Activated naive CD4-positive, alpha-beta T cell treated with anti-CD3 and anti-CD28 coated beads for 36 hours (primary cell): ENCODE results near the gene DCLRE1C. TPM values are rescaled to one million over a fixed set of nuclear protein-coding genes. Genes with fewer than 3 reads are reported as not detected.
"Not testable (repeated sequence)": the region's sequence is repeated elsewhere in the genome, so short reads cannot be mapped to it uniquely, and the experiment has no call there.

ENCODE experiments used
- CTCF ChIA-PET: fragments of 350-600 bp; sonication (Branson Sonifier 250); formaldehyde crosslinking; loops from one replicate; lab custom pipeline; 2021; ENCODE audit warnings: antibody characterized with exemption; lab: Charles Lee
- DNase-seq: peaks from one replicate; pipeline ENCODE4 v3.0.0-alpha.2; 2020
- H3K27ac Mint-ChIP-seq: one replicate; pipeline ENCODE4 v1.8.0; 2021; ENCODE audit warnings: mild to moderate bottlenecking, mixed read lengths
- H3K27me3 Mint-ChIP-seq: one replicate; pipeline ENCODE4 v1.8.0; 2021; ENCODE audit warnings: low read depth, mixed read lengths
- H3K36me3 Mint-ChIP-seq: one replicate; pipeline ENCODE4 v1.8.0; 2021; ENCODE audit warnings: low read depth, mixed read lengths
- H3K4me1 Mint-ChIP-seq: one replicate; pipeline ENCODE4 v1.8.0; 2021; ENCODE audit warnings: low read depth, mixed read lengths
- H3K4me3 Mint-ChIP-seq: one replicate; pipeline ENCODE4 v1.8.0; 2021; ENCODE audit warnings: mild to moderate bottlenecking, moderate library complexity, mixed read lengths
- H3K9me3 Mint-ChIP-seq: one replicate; pipeline ENCODE4 v1.8.0; 2021; ENCODE audit warnings: mixed read lengths
- intact Hi-C: fragments of 100-400 bp; cut with micrococcal nuclease; formaldehyde crosslinking; loops from one replicate; pipeline ENCODE4 v1.15.1; 2023
- total RNA-seq, 2 experiments: library from RNA; stranded (reverse); gene quantifications; one replicate each; pipeline ENCODE4 v1.2.3, GENCODE V29; 2021

Gene DCLRE1C
- total RNA-seq, 2 experiments from 2014 or later: 9.8 to 13.9 TPM

DNA sequence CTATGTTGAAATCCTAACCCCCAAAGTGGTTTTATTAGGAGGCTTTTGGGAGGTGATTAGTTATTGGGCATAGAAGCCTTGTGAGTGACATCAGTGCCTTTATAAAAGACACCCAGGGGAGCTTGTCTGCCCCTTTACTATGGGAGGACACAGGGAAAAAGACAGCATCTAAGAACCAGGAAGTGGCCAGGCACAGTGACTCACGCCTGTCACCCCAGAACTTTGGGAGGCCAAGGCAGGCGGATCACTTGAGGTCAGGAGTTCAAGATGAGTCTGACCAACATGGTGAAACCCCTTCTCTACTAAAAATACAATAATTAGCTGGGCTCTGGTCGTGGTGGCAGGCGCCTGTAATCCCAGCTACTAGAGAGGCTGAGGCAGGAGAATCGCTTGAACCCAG, 14.9 kb downstream of the DCLRE1C start:
- H3K27me3 Mint-ChIP-seq, H3K36me3 Mint-ChIP-seq, H3K4me1 Mint-ChIP-seq, H3K27ac Mint-ChIP-seq, H3K4me3 Mint-ChIP-seq, CTCF ChIA-PET, intact Hi-C loops, H3K9me3 Mint-ChIP-seq: not testable (repeated sequence)
- DNase-seq: peak; percentile 51

- CTCF ChIA-PET: no interaction called here
- H3K27me3 Mint-ChIP-seq: no peaks in the 10 kb centered on the region
- no peak overlapping the region for H3K27ac Mint-ChIP-seq
- intact Hi-C loops: no loop called here
- H3K4me1 Mint-ChIP-seq: peaks cover 3% of the 10 kb centered on the region
- H3K4me3 Mint-ChIP-seq: no peak overlapping the region
- no peak for DNase-seq
- H3K36me3 Mint-ChIP-seq: peaks cover 26% of the 10 kb centered on the region
- H3K9me3 Mint-ChIP-seq: no peaks in the 10 kb centered on the region
Observed at GRCh38 chr10:14936584-14936983, 17.3 kb downstream of the DCLRE1C start.

DNA sequence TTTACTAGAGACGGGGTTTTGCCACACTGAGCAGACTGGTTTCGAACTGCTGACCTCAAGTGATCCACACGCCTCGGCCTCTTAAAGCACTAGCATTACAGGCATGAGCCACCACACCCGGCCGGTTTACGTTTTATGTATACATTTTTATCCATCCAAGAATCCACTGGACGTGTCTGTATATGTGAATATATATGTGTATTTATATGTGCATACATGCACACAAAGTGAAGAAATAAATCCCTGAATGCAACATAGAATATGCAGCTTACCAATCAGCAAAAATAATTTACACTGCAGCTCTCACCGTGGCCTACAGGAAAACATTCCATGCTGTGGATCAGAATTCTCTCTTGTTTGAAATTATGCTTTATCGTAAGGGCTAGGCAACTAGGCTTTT, 23.3 kb downstream of the DCLRE1C start:
- no peaks in the 10 kb centered on the region for H3K27me3 Mint-ChIP-seq
- H3K4me3 Mint-ChIP-seq: no peak overlapping the region
- DNase-seq: no peak
- no peak overlapping the region for H3K27ac Mint-ChIP-seq
- CTCF ChIA-PET: interaction anchor here (1.6 kb wide), 1 partner anchor 42 kb away, joined by 4 read pairs; no protein-coding TSS in a partner anchor
- no peaks in the 10 kb centered on the region for H3K4me1 Mint-ChIP-seq
- H3K9me3 Mint-ChIP-seq: no peaks in the 10 kb centered on the region
- peaks cover 38% of the 10 kb centered on the region for H3K36me3 Mint-ChIP-seq
- intact Hi-C loops: no loop called here

DNA sequence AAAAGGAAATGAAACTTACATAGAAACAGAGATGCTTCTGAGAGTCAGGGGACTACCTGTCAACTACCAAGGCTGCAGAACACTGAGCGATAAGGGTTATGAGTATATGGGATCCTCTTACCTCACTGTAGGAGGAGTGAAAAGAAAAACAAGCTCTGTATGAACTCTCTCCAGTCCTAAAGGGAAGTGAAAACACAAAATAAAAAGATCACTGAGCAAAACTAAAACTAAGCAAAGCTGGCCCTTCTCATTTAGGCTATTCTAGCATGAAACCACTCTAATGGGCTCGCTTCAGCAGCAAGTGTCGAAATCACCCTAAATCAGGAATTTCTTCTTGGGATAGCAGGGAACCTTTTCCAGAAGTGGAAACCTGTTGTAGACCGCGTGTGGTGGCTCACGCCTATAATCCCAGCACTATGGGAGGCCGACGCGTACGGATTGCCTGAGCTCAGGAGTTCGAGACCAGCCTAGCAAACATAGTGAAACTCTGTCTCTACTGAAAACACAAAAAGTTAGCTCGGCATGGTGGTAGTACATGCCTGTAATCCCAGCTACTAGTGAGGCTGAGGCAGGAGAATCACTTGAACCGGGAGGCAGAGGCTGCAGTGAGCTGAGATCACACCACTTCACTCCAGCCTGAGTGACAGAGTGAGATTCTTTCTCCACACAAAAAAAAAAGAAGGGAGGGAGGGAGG, 27.0 kb downstream of the DCLRE1C start:
- Mint-ChIP-seq H3K36me3 (peaks cover 36% of the 10 kb centered on the region), H3K27ac (no peak overlapping the region), H3K9me3 (no peaks in the 10 kb centered on the region), H3K4me1 (no peaks in the 10 kb centered on the region), H3K27me3 (no peaks in the 10 kb centered on the region), H3K4me3 (no peak overlapping the region)
- CTCF ChIA-PET: interaction anchor here (0.7 kb wide), 1 partner anchor 24 kb away, joined by 3 read pairs; no protein-coding TSS in a partner anchor
- intact Hi-C loops: no loop called here
- no peak for DNase-seq

DNA sequence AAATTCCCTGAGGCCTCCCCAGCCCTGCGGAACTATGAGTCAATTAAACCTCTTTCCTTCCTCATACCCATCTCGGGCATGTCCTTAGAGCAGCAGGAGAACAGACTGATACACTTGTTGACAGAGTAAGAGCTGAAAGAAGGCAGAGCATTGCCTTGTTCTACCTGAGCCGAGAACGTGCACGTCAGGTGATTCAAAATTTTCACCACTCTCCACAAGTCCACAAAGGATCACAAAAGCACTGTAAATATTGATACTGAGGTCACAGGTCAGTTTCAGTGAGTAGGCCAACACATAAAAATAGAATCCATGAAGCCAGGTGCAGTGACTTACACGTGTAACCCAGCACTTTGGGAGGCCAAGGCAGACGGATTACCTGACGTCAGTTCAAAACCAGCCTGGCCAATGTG, 27.8 kb downstream of the DCLRE1C start:
- H3K9me3 Mint-ChIP-seq: no peaks in the 10 kb centered on the region
- intact Hi-C loops: no loop called here
- no peak overlapping the region for H3K4me3 Mint-ChIP-seq
- no peaks in the 10 kb centered on the region for H3K4me1 Mint-ChIP-seq
- H3K27ac Mint-ChIP-seq: no peak overlapping the region
- CTCF ChIA-PET: no interaction called here
- H3K36me3 Mint-ChIP-seq: peaks cover 41% of the 10 kb centered on the region
- no peaks in the 10 kb centered on the region for H3K27me3 Mint-ChIP-seq
- DNase-seq: no peak

DNA sequence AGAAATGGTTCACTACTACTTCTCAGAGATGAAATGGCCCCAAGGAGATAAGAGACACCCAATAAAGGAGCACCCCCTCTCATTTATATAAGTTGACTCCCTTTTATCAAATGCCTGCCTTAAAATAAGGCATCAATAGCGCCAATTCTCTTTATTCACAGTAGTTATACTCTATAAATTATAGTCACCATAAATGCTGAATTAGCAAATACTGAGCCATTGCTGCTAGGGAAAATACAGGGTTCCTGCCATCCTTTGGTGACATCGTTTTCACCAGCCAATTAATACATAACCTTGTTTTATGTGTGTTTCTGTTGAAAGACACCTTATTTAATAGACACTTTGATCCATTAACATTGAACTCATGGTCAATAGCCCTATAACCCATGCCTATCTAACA, 28.6 kb downstream of the DCLRE1C start:
- intact Hi-C loops: no loop called here
- Mint-ChIP-seq H3K4me1 (no peaks in the 10 kb centered on the region), H3K36me3 (peaks cover 49% of the 10 kb centered on the region), H3K4me3 (no peak overlapping the region), H3K27ac (no peak overlapping the region), H3K9me3 (no peaks in the 10 kb centered on the region), H3K27me3 (no peaks in the 10 kb centered on the region)
- CTCF ChIA-PET: interaction anchor here (1.0 kb wide), 1 partner anchor 28 kb away, joined by 3 read pairs; no protein-coding TSS in a partner anchor
- DNase-seq: no peak

DNA sequence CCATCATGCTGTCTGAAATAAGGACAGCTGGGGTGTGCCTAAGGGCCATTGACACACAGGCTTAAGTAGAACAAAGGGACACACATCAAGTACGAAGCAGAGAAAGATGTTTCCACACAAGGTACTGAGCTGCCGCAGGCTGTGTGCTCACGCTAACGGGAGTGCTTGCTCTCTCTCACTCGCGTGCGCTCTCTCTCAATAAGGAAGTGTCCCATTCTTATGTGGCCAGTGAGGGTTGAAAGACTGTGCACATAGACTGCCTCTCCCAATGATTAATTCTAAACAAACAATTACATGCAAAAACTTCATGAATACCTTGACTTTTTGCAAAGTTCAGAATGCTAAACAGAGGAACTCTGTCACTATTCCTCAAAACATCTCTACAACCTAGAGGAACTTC, 29.9 kb downstream of the DCLRE1C start:
- CTCF ChIA-PET: interaction anchor here (0.6 kb wide), 2 partner anchors 190 to 660 kb away, joined by 3 to 5 read pairs; no protein-coding TSS in a partner anchor
- intact Hi-C loops: no loop called here
- no peaks in the 10 kb centered on the region for H3K9me3 Mint-ChIP-seq
- no peak overlapping the region for H3K4me3 Mint-ChIP-seq
- H3K27me3 Mint-ChIP-seq: no peaks in the 10 kb centered on the region
- H3K27ac Mint-ChIP-seq: no peak overlapping the region
- H3K4me1 Mint-ChIP-seq: no peaks in the 10 kb centered on the region
- DNase-seq: no peak
- H3K36me3 Mint-ChIP-seq: peaks cover 60% of the 10 kb centered on the region

GRCh38 chr10:14918964-14919363, 34.9 kb downstream of the DCLRE1C start:
- Mint-ChIP-seq H3K4me1 (peaks cover 15% of the 10 kb centered on the region), H3K36me3 (peaks cover 83% of the 10 kb centered on the region), H3K27ac (no peak overlapping the region), H3K27me3 (no peaks in the 10 kb centered on the region), H3K4me3 (no peak overlapping the region), H3K9me3 (peaks cover 14% of the 10 kb centered on the region)
- DNase-seq: no peak
- intact Hi-C loops: loop anchor here (1.0 kb wide), 1 partner anchor 12 kb away; no protein-coding TSS in a partner anchor
- CTCF ChIA-PET: no interaction called here

DNA sequence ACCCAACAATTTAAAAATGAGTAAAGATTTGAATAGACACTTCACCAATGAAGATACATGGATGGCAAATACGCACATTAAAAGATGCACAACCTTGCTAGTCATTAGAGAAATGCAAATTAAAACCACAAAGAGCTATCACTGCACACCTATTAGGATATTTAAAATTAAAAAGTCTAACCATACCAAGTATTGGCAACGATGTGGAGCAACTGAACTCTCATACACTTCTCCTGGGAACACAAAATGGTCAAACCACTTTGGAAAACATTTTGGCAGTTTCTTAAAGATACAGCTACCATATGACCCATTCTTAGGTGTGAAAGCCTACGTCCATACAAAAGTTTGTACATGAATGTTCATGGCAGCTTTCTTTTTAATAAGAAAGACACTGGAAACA, 36.1 kb downstream of the DCLRE1C start:
- Mint-ChIP-seq H3K27ac (no peak overlapping the region), H3K36me3 (peaks cover 89% of the 10 kb centered on the region), H3K27me3 (no peaks in the 10 kb centered on the region), H3K4me3 (no peak overlapping the region), H3K4me1 (peaks cover 15% of the 10 kb centered on the region), H3K9me3 (peaks cover 14% of the 10 kb centered on the region)
- no peak for DNase-seq
- intact Hi-C loops: no loop called here
- CTCF ChIA-PET: interaction anchor here (0.6 to 1.4 kb wide), 2 partner anchors 54 to 330 kb away, joined by 3 read pairs; no protein-coding TSS in a partner anchor

DNA sequence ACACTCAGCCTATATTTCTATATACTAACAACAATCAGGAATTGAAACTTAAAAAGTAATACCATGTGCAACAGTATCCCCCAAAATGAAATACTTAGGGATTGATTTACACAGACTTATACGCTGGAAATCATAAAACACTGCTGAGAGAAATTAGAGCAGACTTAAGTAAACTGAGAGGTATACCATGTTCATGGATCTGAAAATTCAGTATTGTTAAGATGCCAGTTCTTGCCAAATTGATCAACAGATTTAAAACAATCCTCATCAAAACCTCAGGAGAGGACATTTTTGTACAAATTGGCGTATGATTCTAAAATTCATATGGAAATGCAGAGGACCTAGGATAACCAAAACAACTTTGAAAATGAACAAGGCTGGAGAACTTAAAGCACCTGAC, 37.3 kb downstream of the DCLRE1C start:
- intact Hi-C loops: no loop called here
- DNase-seq: no peak
- Mint-ChIP-seq H3K4me1 (peaks cover 15% of the 10 kb centered on the region), H3K9me3 (peaks cover 14% of the 10 kb centered on the region), H3K4me3 (no peak overlapping the region), H3K36me3 (peaks cover 89% of the 10 kb centered on the region), H3K27me3 (no peaks in the 10 kb centered on the region), H3K27ac (no peak overlapping the region)
- CTCF ChIA-PET: no interaction called here

DNA sequence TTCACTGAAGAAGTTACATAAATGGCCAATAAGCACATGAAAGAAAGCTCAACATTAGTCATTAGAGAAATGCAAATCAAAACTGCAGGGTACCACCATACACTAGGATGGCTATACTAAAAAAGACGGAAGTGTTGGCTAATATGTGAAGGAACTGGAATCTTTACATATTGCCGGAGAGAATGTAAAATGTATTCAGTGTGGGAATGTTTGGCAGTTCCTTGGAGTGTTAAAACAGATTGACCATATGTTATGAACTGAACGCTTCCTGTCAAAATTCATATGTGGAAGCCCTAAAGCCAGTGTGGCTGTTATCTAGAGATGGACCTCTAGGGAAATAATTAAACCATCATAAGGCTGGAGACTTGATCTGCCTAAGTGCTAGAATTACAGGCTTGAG, 42.1 kb downstream of the DCLRE1C start:
- no peaks in the 10 kb centered on the region for H3K27me3 Mint-ChIP-seq
- H3K4me3 Mint-ChIP-seq: no peak overlapping the region
- peaks cover 16% of the 10 kb centered on the region for H3K9me3 Mint-ChIP-seq
- intact Hi-C loops: loop anchor here (5.0 kb wide), 1 partner anchor 40 kb away; the partner anchor contains the start of gene DCLRE1C
- H3K36me3 Mint-ChIP-seq: peaks cover 86% of the 10 kb centered on the region
- DNase-seq: no peak
- no peak overlapping the region for H3K27ac Mint-ChIP-seq
- CTCF ChIA-PET: no interaction called here
- peaks cover 15% of the 10 kb centered on the region for H3K4me1 Mint-ChIP-seq

GRCh38 chr10:14910953-14911352, 42.9 kb downstream of the DCLRE1C start:
- peaks cover 12% of the 10 kb centered on the region for H3K9me3 Mint-ChIP-seq
- CTCF ChIA-PET: no interaction called here
- no peak overlapping the region for H3K4me3 Mint-ChIP-seq
- intact Hi-C loops: loop anchor here (5.0 kb wide), 1 partner anchor 41 kb away; the partner anchor contains the start of gene DCLRE1C
- H3K4me1 Mint-ChIP-seq: peaks cover 15% of the 10 kb centered on the region
- H3K36me3 Mint-ChIP-seq: peaks cover 83% of the 10 kb centered on the region
- DNase-seq: no peak
- no peaks in the 10 kb centered on the region for H3K27me3 Mint-ChIP-seq
- H3K27ac Mint-ChIP-seq: no peak overlapping the region

DNA sequence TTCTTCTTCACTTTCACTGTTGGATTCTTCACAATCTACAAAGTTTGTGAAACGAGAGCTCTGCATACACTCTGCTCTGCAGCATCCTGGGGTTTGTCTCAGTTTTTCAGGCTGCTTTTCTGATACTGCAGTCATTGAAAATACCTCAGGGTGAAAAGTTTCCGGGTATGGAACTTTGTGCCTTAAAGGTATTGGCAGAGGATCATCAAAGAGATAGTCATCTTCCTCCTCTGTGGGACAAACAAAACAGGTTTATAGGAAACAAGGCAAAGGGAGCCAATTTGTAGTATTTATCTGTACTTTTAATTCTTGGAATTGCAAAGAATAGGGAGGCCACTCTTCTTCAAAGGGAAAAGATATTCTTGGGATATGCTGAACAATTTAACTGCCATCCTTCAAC, 44.8 kb downstream of the DCLRE1C start:
- Mint-ChIP-seq H3K36me3 (peaks cover 84% of the 10 kb centered on the region), H3K27me3 (no peaks in the 10 kb centered on the region), H3K9me3 (peaks cover 12% of the 10 kb centered on the region), H3K4me3 (no peak overlapping the region), H3K4me1 (peaks cover 16% of the 10 kb centered on the region), H3K27ac (no peak overlapping the region)
- intact Hi-C loops: no loop called here
- CTCF ChIA-PET: no interaction called here
- DNase-seq: no peak
